RWPE2 (cell line): Measurements from ENCODE around the gene RHOBTB3.

Source experiments
- ATAC-seq: fragments of 200-7000 bp; cut with Tn5 transposase; 3 replicates; pipeline ENCODE4 v1.9.1; 2021; ENCODE audit warnings: low read depth
- DNase-seq: peaks from one replicate; pipeline ENCODE4 v3.0.0-alpha.2; 2020; ENCODE audit warnings: low spot score
- H3K27ac ChIP-seq: fragments of 450-650 bp; 2 replicates; pipeline ENCODE4 v1.5.1; 2017; ENCODE audit warnings: mild to moderate bottlenecking; ENCODE audit not compliant: poor library complexity, severe bottlenecking
- H3K27me3 ChIP-seq: fragments of 250-450 bp; sonication (Bioruptor Pico); 2 replicates; pipeline ENCODE4 v1.5.1; 2021; ENCODE audit warnings: mild to moderate bottlenecking, moderate library complexity; ENCODE audit not compliant: insufficient read depth, poor library complexity, severe bottlenecking
- H3K36me3 ChIP-seq: fragments of 250-450 bp; sonication (Bioruptor Pico); 2 replicates; pipeline ENCODE4 v1.5.1; 2020; ENCODE audit warnings: low read depth, mild to moderate bottlenecking, moderate library complexity
- H3K4me1 ChIP-seq: fragments of 250-450 bp; sonication (Bioruptor Pico); 2 replicates; pipeline ENCODE4 v1.5.1; 2021; ENCODE audit warnings: mild to moderate bottlenecking, moderate library complexity; ENCODE audit not compliant: insufficient read depth, poor library complexity, severe bottlenecking
- H3K4me3 ChIP-seq: fragments of 250-450 bp; sonication (Bioruptor Pico); 2 replicates; pipeline ENCODE4 v1.5.1; 2021; ENCODE audit warnings: mild to moderate bottlenecking, moderate library complexity; ENCODE audit not compliant: severe bottlenecking
- H3K9me3 ChIP-seq: fragments of 250-450 bp; sonication (Bioruptor Pico); 2 replicates; pipeline ENCODE4 v1.5.1; 2021; ENCODE audit warnings: mild to moderate bottlenecking, moderate library complexity; ENCODE audit not compliant: severe bottlenecking
- TF ChIP-seq, protein P1 (sequence below): fragments of 450-650 bp; IDR thresholded peaks from one replicate; pipeline ENCODE4 v1.5.1; 2017; ENCODE audit warnings: mild to moderate bottlenecking, moderate library complexity; ENCODE audit not compliant: poor library complexity, severe bottlenecking

Gene RHOBTB3

DNA sequence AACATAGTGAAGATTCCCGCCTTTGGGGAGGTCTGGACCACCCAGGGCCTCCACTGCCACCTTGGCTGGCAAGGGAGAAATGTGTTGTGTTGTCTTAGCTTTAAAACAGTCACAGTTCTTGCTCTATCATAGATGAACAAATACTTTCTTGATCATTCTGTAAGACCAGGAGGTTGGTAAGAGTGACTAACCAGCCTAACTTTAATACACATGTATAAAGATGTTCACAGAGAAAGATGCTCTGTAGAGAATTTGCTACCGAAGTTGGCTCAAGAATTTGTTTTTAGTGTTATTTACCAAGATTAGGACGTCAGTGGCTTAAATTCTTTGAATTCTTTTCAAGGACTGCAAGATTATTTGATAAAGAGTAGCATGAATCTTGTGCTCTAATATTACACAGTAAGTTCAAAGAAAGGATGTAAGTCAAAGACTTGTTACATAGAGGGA is 63.0 kb downstream of the RHOBTB3 start:
- Histone ChIP-seq H3K4me3 (no peak overlapping the region), H3K36me3 (no peaks in the 10 kb centered on the region), H3K27ac (no peak overlapping the region), H3K27me3 (no peaks in the 10 kb centered on the region), H3K9me3 (no peaks in the 10 kb centered on the region), H3K4me1 (no peaks in the 10 kb centered on the region)
- ATAC-seq = no peak; the same call in 2 of the 3 replicates
- TF ChIP-seq, protein P1, sequence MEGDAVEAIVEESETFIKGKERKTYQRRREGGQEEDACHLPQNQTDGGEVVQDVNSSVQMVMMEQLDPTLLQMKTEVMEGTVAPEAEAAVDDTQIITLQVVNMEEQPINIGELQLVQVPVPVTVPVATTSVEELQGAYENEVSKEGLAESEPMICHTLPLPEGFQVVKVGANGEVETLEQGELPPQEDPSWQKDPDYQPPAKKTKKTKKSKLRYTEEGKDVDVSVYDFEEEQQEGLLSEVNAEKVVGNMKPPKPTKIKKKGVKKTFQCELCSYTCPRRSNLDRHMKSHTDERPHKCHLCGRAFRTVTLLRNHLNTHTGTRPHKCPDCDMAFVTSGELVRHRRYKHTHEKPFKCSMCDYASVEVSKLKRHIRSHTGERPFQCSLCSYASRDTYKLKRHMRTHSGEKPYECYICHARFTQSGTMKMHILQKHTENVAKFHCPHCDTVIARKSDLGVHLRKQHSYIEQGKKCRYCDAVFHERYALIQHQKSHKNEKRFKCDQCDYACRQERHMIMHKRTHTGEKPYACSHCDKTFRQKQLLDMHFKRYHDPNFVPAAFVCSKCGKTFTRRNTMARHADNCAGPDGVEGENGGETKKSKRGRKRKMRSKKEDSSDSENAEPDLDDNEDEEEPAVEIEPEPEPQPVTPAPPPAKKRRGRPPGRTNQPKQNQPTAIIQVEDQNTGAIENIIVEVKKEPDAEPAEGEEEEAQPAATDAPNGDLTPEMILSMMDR = no peak
- DNase-seq = no peak

DNA sequence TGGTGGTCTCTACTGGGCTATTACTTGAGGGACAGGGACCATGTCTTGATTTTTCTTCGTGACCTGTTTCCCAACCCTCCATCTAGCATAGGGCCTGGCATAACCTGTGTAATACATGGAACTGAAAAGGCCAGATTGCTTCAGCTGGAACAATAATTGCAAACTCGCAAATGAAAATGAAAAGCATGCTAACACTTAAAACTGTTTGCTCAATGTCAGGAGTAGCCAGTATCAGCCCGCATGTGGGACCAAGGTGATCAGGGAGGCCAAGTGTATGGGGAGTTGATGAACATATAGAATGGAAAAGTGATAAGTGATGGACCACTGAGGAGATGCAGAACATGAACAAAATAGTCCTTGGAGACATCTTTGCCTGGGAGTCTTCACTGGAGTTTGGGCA is 66.2 kb downstream of the RHOBTB3 start:
- no peak for DNase-seq
- no peak for ATAC-seq
- Histone ChIP-seq H3K27ac (no peak overlapping the region), H3K4me1 (no peaks in the 10 kb centered on the region), H3K9me3 (no peaks in the 10 kb centered on the region), H3K4me3 (no peak overlapping the region), H3K36me3 (no peaks in the 10 kb centered on the region), H3K27me3 (no peaks in the 10 kb centered on the region)
- TF ChIP-seq, protein P1 = no peak

DNA sequence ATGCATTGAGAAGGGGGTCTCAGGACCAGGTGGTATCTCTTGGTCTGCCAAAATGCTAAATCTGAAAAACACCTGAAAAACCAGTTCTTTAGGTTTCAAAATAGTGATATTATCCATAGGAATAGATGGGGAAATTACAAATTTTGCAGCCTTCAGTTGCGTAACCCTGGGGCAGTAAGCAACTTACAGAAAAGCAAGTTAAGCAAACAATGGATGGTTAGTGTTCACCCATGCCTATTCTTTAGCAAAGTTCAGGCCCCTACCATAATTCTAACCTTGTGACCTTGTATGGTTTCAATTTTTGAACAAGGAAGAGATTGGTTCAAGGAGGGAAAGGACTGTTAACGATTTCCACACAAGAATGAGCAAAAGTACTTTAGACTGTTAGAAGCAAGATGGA is 66.9 kb downstream of the RHOBTB3 start:
- DNase-seq (no peak), ATAC-seq (no peak)
- Histone ChIP-seq H3K36me3 (no peaks in the 10 kb centered on the region), H3K4me1 (no peaks in the 10 kb centered on the region), H3K27ac (no peak overlapping the region), H3K27me3 (no peaks in the 10 kb centered on the region), H3K9me3 (no peaks in the 10 kb centered on the region), H3K4me3 (no peak overlapping the region)
- TF ChIP-seq, protein P1 = no peak

DNA sequence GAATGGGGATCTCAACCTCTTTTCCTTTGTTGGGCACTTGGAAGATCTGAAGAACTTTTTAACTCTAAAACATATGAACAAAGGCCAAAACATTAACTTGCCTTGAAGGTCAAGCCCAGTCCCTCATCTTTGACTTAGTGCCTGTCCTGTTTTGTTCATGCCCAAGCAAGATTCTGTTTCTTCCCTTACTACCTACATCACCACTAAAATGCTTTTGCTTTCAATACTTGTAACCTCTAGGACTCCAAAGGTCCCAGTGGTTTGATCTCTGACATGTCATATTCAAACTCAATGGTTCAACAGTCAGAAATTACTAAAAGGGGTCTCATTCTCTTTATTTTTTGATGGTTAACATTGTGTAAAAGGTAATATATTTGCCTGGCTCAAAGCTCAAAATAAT is 67.4 kb downstream of the RHOBTB3 start:
- no peak overlapping the region for H3K4me3 ChIP-seq
- TF ChIP-seq, protein P1 = no peak
- no peaks in the 10 kb centered on the region for H3K36me3 ChIP-seq
- no peak overlapping the region for H3K27ac ChIP-seq
- DNase-seq = no peak
- no peaks in the 10 kb centered on the region for H3K9me3 ChIP-seq
- no peak for ATAC-seq
- no peaks in the 10 kb centered on the region for H3K4me1 ChIP-seq
- H3K27me3 ChIP-seq = no peaks in the 10 kb centered on the region

DNA sequence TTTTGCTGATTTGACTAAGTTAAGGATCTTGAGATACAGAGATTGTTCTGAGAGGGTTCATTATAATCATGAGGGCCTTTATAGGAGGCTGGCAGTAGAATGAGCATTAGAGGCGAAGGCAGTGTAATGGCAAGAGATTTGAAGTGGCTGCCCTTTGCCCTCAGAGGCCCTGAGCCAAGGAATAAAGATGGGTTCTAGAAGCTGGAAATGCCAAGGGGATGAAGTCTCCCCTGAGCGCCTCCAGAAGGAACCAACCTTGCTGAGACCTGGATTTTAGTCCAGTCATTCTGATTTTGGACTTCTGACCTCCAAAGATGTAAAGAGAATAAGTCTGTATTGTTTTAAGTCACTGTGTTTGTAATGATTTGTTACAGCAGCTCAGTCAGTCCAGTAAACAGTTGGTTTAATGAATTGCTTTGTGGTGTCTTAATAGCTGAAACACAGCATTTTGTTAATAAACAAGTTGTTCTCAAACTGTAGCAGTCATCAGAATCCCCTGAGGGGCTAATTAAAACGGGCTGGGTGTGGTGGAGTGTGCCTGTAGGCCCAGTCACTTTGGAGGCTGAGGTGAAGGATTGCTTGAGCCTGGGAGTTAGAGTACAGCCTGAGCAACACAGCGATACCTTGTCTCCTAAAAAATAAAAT is 68.2 kb downstream of the RHOBTB3 start:
- no peaks in the 10 kb centered on the region for H3K27me3 ChIP-seq
- no peaks in the 10 kb centered on the region for H3K9me3 ChIP-seq

More for the DNA sequence above, 68.2 kb downstream of the RHOBTB3 start:
- no peak for ATAC-seq
- Histone ChIP-seq H3K27ac (no peak overlapping the region), H3K36me3 (no peaks in the 10 kb centered on the region), H3K4me3 (no peak overlapping the region), H3K4me1 (no peaks in the 10 kb centered on the region)
- no peak for DNase-seq
- TF ChIP-seq, protein P1 = no peak
